ENCODE data around the gene CXCR5.

The CXCR5 gene

GRCh38 chr11:118927554-118928100, 43.9 kb downstream of the CXCR5 start:
- DNase-seq (ENCODE audit: low read depth), result no peak

- DNase-seq (ENCODE audit: low read depth), result peak; percentile 85
These were observed 44.6 kb downstream of the CXCR5 start for GRCh38 chr11:118928101-118928869.

- DNase-seq (ENCODE audit: low read depth), result no peak
These were observed 45.3 kb downstream of the CXCR5 start for GRCh38 chr11:118928870-118929500.

- peak; percentile 69 for DNase-seq (ENCODE audit: low read depth)
These were observed 45.9 kb downstream of the CXCR5 start for GRCh38 chr11:118929501-118930093.

- peak; percentile 76 for DNase-seq (ENCODE audit: low read depth)
These were observed 46.5 kb downstream of the CXCR5 start for GRCh38 chr11:118930094-118930712.

GRCh38 chr11:118931571-118931970, 47.9 kb downstream of the CXCR5 start:
- no peak for DNase-seq (ENCODE audit: low read depth)

- DNase-seq (ENCODE audit: low read depth), result no peak
These were observed 49.8 kb downstream of the CXCR5 start for GRCh38 chr11:118933486-118933885.

GRCh38 chr11:118935376-118935775, 51.7 kb downstream of the CXCR5 start:
- DNase-seq (ENCODE audit: low read depth), result no peak

GRCh38 chr11:118938491-118939403, 55.1 kb downstream of the CXCR5 start:
- DNase-seq (ENCODE audit: low read depth), result no peak

- no peak for DNase-seq (ENCODE audit: low read depth)
These were observed 55.8 kb downstream of the CXCR5 start for GRCh38 chr11:118939404-118939915.

GRCh38 chr11:118939953-118940598, 56.4 kb downstream of the CXCR5 start:
- no peak for DNase-seq (ENCODE audit: low read depth)

GRCh38 chr11:118947091-118947490, 63.4 kb downstream of the CXCR5 start:
- no peak for DNase-seq (ENCODE audit: low read depth)
